CD4-positive, alpha-beta T cell treated with Interferon alpha-2 for 1 hour (primary cell): ENCODE results near the gene PIGB.
"Not testable (repeated sequence)": the region's sequence is repeated elsewhere in the genome, so short reads cannot be mapped to it uniquely, and the experiment has no call there.

Experiments used
- DNase-seq, 2 donors: peaks; one replicate each; pipeline ENCODE4 v3.0.0-alpha.2; 2020 to 2022

The PIGB gene

GRCh38 chr15:55383687-55384086, 64.7 kb downstream of the PIGB start:
- DNase-seq = no peak

GRCh38 chr15:55387027-55387426, 68.0 kb downstream of the PIGB start:
- no peak for DNase-seq

DNA sequence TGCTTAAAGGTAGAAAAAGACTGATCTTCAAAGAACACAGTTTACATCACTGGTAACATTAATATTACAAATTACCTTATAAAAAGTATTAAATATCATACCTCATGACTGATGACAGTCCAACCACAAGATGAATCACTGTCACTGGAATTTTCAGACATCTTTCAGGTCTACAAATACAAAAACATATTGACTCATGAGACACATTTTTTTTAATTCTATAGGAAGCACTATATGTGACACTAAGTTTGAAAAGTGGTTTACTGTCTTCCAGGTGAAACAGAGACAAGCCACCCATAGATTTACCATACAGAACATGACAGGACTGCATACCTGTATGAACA, 70.2 kb downstream of the PIGB start:
- no peak for DNase-seq

- DNase-seq = no peak
Measured at GRCh38 chr15:55394694-55395093, 75.7 kb downstream of the PIGB start.

DNA sequence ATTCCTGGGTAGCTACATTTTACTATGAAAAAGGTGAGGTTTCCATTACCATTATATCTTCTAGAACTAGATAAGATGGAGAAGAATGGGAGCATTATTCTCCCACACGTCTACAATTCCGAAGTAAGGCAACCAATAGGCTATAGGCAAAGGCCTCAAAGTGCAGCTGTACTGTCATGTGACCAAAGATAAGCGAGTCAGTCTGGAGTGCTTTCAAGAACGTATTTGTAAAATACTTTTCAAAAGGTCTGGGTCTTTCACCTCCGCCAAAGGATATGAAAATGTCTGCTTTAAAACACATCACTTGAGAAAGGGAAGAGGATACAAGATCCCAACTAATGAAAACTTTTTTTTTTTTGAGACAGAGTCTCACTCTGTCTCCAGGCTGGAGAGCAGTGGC, 79.2 kb downstream of the PIGB start:
- DNase-seq = no peak

- DNase-seq = not testable (repeated sequence)
Measured at GRCh38 chr15:55400050-55400449, 81.0 kb downstream of the PIGB start.

- DNase-seq = no peak
Measured at GRCh38 chr15:55401786-55402246, 82.8 kb downstream of the PIGB start.

- DNase-seq = no peak
Measured at GRCh38 chr15:55402707-55403106, 83.7 kb downstream of the PIGB start.

GRCh38 chr15:55403531-55403930, 84.5 kb downstream of the PIGB start:
- peak in 1 of 2 donors; percentile 1 for DNase-seq
